ENCODE results near the gene CHD2.

DNA sequence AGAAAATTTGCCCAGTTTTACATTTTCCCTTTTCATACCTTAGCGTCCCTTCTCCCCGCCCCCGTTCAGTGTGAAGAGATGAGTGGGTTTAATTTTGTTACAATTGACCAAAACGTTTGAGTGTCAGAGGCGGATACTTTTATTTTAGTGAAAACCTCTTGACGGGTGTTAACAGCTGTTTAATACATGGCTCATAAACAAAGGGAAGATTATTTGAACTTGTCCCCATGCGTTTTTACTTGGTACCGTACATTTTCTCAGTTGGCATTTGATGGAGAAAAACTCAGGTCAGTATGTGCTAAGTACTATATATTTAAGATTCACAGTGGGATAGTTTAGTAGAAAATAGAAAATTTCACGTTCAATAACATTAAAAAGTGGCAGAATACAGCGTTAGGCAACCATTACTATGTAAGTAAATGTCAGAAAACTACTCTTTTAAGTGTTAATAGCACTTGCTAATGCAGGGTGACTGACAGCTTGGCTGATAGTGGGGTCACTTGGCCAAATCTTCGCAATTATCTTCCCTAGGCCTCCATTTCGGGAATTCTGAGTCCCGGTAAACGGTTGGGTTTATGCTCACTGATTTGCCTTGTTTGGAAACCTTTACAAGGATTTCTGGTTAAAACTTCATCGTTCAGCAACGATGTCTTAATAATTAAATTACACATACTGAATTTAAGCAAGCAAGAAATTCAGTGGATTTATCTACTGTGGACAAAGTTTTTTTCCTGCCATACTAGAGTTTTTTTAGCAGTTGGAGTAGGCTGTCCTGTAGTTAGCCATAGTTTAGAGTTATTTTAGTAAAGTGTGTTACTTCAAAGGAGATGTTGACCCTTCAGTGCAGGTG is 4.8 kb downstream of the CHD2 start:
- TF ChIP-seq POLR2A (IDR thresholded peaks at IDR 0.05): no peak
- TF ChIP-seq CTCF (IDR thresholded peaks at IDR 0.05): no peak
